K562 (cell line): Measurements from ENCODE around the gene DELE1. TPM values are rescaled to one million over a fixed set of nuclear protein-coding genes. Genes with fewer than 3 reads are reported as not detected.
A peak's percentile ranks its signal among the peaks of the same experiment; 100 is the strongest.

Experiments
- ATAC-seq: fragments of 200-7000 bp; cut with Tn5 transposase; 3 replicates; pipeline ENCODE4 v1.9.1; 2020; ENCODE audit warnings: moderate library complexity
- BruUV-seq: library from RNA; stranded (reverse); fragments of 400-500 nt; replicated peaks from 2 replicates; lab custom pipeline; 2021; lab: Mats Ljungman, UMichigan
- CTCF ChIA-PET: fragments of 300-600 bp; formaldehyde crosslinking; extraction: SDS; loops from one replicate; lab custom pipeline; 2021; ENCODE audit warnings: low intra/inter-chr PET ratio; lab: Yijun Ruan, JAX
- POLR2A ChIA-PET: fragments of 300-600, 350-650 bp; sonication (Branson Sonifier 250); formaldehyde crosslinking; extraction: SDS; loops from one replicate; lab custom pipeline; 2021; ENCODE audit warnings: antibody characterized with exemption, inconsistent platforms; lab: Yijun Ruan, JAX
- DNase-seq, 4 experiments: peaks; one replicate each; pipeline versions ENCODE4 v3.0.0 to v3.0.0-alpha.2; 2011 to 2018; ENCODE audit warnings: low spot score in 3 of 4, mixed read lengths in 3 of 4; ENCODE audit errors: extremely low read depth in 1 of 4
- FAIRE-seq: peaks from 2 replicates; lab custom pipeline; 2011; peaks lifted over from hg19 to GRCh38; lab: Jason Lieb, UNC
- H2AFZ ChIP-seq: 2 replicates; pipeline ENCODE4 v1.6.0; 2011; ENCODE audit warnings: low read depth, low read length, control low read depth, inconsistent platforms
- H3K27ac ChIP-seq: fragments of 200-600 bp; 3 replicates; pipeline ENCODE4 v1.8.0; 2011; ENCODE audit warnings: low read depth, mild to moderate bottlenecking, control low read depth, inconsistent platforms, low read length, moderate library complexity, mixed read lengths; ENCODE audit errors: extremely low read depth
- H3K27me3 ChIP-seq, 2 experiments: fragments of 300-600 bp in 1 of 2; 2 replicates in 1 of 2; 3 replicates in 1 of 2; pipeline versions ENCODE4 v1.6.0 to v1.8.0; 2011; ENCODE audit warnings: inconsistent platforms in 2 of 2, low read length in 2 of 2, mild to moderate bottlenecking in 1 of 2, mixed read lengths in 1 of 2, moderate library complexity in 1 of 2; ENCODE audit not compliant: control insufficient read depth in 2 of 2, insufficient read depth in 2 of 2
- H3K36me3 ChIP-seq: fragments of 300-600 bp; 3 replicates; pipeline ENCODE4 v1.8.0; 2011; ENCODE audit warnings: mild to moderate bottlenecking, low read length, inconsistent platforms; ENCODE audit not compliant: control insufficient read depth, insufficient read depth
- H3K4me1 ChIP-seq, 2 experiments: fragments of 200-600 bp in 1 of 2; replicated peaks in 1 of 2; 2 replicates in 1 of 2; 3 replicates in 1 of 2; pipeline versions ENCODE4 v1.5.1 to v1.8.0; 2011; ENCODE audit warnings: inconsistent platforms in 2 of 2, low read length in 2 of 2, mild to moderate bottlenecking in 1 of 2, mixed read lengths in 1 of 2, moderate library complexity in 1 of 2; ENCODE audit not compliant: control insufficient read depth in 2 of 2, insufficient read depth in 2 of 2
- H3K4me2 ChIP-seq: 2 replicates; pipeline ENCODE4 v1.6.1; 2011; ENCODE audit warnings: low read length, control low read depth, inconsistent platforms, mixed read lengths; ENCODE audit not compliant: insufficient read depth
- H3K4me3 ChIP-seq: fragments of 200-600 bp; sonication (generic), shearing (Covaris generic); 2 replicates; pipeline ENCODE4 v1.5.1; 2016; ENCODE audit warnings: control low read depth, inconsistent platforms
- H3K79me2 ChIP-seq: fragments of 200-600 bp; 3 replicates; pipeline ENCODE4 v1.8.0; 2011; ENCODE audit warnings: low read length, inconsistent platforms; ENCODE audit not compliant: control insufficient read depth, insufficient read depth
- H3K9ac ChIP-seq, 2 experiments: 2 replicates each; pipeline versions ENCODE4 v1.6.0 to v1.6.1; 2011; ENCODE audit warnings: low read depth in 2 of 2, low read length in 2 of 2, control low read depth in 1 of 2, inconsistent platforms in 1 of 2, mild to moderate bottlenecking in 1 of 2, mixed read lengths in 1 of 2; ENCODE audit not compliant: insufficient read depth in 1 of 2
- H3K9me1 ChIP-seq: one replicate; pipeline ENCODE4 v1.6.0; 2011; ENCODE audit warnings: inconsistent platforms, mild to moderate bottlenecking, low read length, moderate library complexity; ENCODE audit not compliant: control insufficient read depth, insufficient read depth
- H3K9me3 ChIP-seq: replicated peaks from 2 replicates; pipeline ENCODE4 v1.5.1; 2011; ENCODE audit warnings: low read depth, low read length, inconsistent platforms; ENCODE audit not compliant: control insufficient read depth, insufficient read depth
- H4K20me1 ChIP-seq: replicated peaks from 2 replicates; pipeline ENCODE4 v1.6.1; 2011; ENCODE audit warnings: low read length, inconsistent platforms, mixed read lengths; ENCODE audit not compliant: control insufficient read depth, insufficient read depth
- CTCF ChIP-seq, 3 experiments: IDR thresholded peaks in 2 of 3; conservative IDR thresholded peaks in 1 of 3; 2 replicates each; pipeline ENCODE4 v1.5.1; 2011 to 2012; ENCODE audit warnings: low read length in 3 of 3, mild to moderate bottlenecking in 3 of 3, control low read depth in 2 of 3, improper control_type of control experiment in 1 of 3, inconsistent platforms in 1 of 3, low read depth in 1 of 3, mixed read lengths in 1 of 3, moderate library complexity in 1 of 3; ENCODE audit not compliant: insufficient read depth in 2 of 3
- POLR2AphosphoS5 ChIP-seq: IDR thresholded peaks from 2 replicates; pipeline ENCODE4 v1.6.1; 2011; ENCODE audit warnings: mild to moderate bottlenecking, low read depth, low read length, moderate library complexity; ENCODE audit not compliant: control insufficient read depth, insufficient read depth
- RNF219 ChIP-seq: fragments of 250-450 bp; sonication (Bioruptor Pico); IDR thresholded peaks from 2 replicates; pipeline ENCODE4 v1.5.0; 2022; ENCODE audit warnings: mild to moderate bottlenecking
- ZNF41 ChIP-seq: fragments of 250-450 bp; sonication (Bioruptor Pico); conservative IDR thresholded peaks from 2 replicates; pipeline ENCODE4 v1.4.0; 2020; ENCODE audit warnings: mild to moderate bottlenecking
- ZNF655 ChIP-seq: fragments of 250-450 bp; sonication (Bioruptor Pico); IDR thresholded peaks from 2 replicates; pipeline ENCODE4 v1.5.0; 2021
- WGBS: fragments of 100-300 bp; shearing (Covaris generic); methylation state at CpG from one replicate; pipeline ENCODE4 v1.1.6; 2016; ENCODE audit warnings: low coverage, mixed read lengths; ENCODE audit not compliant: insufficient coverage; ENCODE audit errors: missing lambda C conversion rate; 5-methylcytosine and 5-hydroxymethylcytosine counted together
- in situ Hi-C: fragments of 300-500 bp; cut with MboI; formaldehyde crosslinking; loops from 4 replicates; pipeline ENCODE4 v1.15.0; 2018; ENCODE audit warnings: inconsistent platforms, mixed read lengths
- intact Hi-C: fragments of 100-400 bp; cut with micrococcal nuclease; formaldehyde crosslinking; loops from 2 replicates; pipeline ENCODE4 v1.14.2; 2022
- polyA plus RNA-seq, 8 experiments: library from polyadenylated mRNA; depleted of rRNA in 4 of 8; stranded (reverse) in 5 of 8; unstranded in 3 of 8; fragments of >200 nt; fragmentation: Nextera tagmentation in 2 of 8; fragmentation: Illumina TruSeq in 1 of 8; extraction: Ambion mirVana in 2 of 8; extraction: Trizol in 1 of 8; gene quantifications; 2 replicates each; pipeline versions ENCODE4 v1.2.1 to v1.2.3, GENCODE V29; 2011 to 2014; ENCODE audit warnings: inconsistent platforms in 1 of 8, missing spikeins in 1 of 8
- total RNA-seq, 7 experiments: library from RNA; depleted of rRNA in 6 of 7; stranded (reverse); fragments of >200 nt in 6 of 7; fragmentation: Illumina TruSeq in 2 of 7; extraction: Trizol in 2 of 7; gene quantifications; 2 replicates each; pipeline versions ENCODE4 v1.2.1 to v1.2.3, GENCODE V29; 2011 to 2021; ENCODE audit warnings: low replicate concordance in 1 of 7

DELE1 gene
- total and polyA plus RNA-seq, 9 of the 15 experiments (the other 6 are each of a cell fraction or from before 2014, with no cell fraction given) = 16.6 to 74.4 (median 49.8) TPM

- TF ChIP-seq POLR2AphosphoS5 (0 out of 2 replicates have a peak, but pooled peaks have one; percentile 9), ZNF655 (CRISPR knock-in tag) (no peak), RNF219 (no peak), ZNF41 (CRISPR knock-in tag) (no peak), CTCF (IDR thresholded peaks at IDR 0.05 in 2 of 3, conservative IDR thresholded peaks at IDR 0.05 in 1 of 3; ENCODE audit: insufficient read depth in 2 of 3, low read depth in 1 of 3, low read length in 3 of 3) (peak in 2 of 3 experiments; percentile 28 to 31; a peak in 2 of 6 replicates)
- TF ChIP-seq, all 486 proteins: peak for 2
- peak; percentile 89 for ATAC-seq
These were observed 17.1 kb downstream of the DELE1 start for GRCh38 chr5:141940695-141941271.

More at GRCh38 chr5:141940695-141941271, 17.1 kb downstream of the DELE1 start:
- Histone ChIP-seq H3K4me1 (peaks cover 0 to 8% of the 10 kb centered on the region in 2 experiments; a peak in 2 of 5 replicates), H3K4me3 (no peak overlapping the region), H3K36me3 (peaks cover 33% of the 10 kb centered on the region), H2AFZ (no peak overlapping the region), H3K27ac (no peak overlapping the region), H3K9ac (peak overlapping the region in 1 of 2 experiments; percentile 54; a peak in 1 of 4 replicates), H4K20me1 (0 out of 2 replicates have a peak, but pooled peaks cover 4% of the 10 kb centered on the region), H3K27me3 (peaks cover 10 to 11% of the 10 kb centered on the region in 2 experiments; a peak in 3 of 5 replicates), H3K9me3 (no peaks in the 10 kb centered on the region), H3K4me2 (no peak overlapping the region), H3K79me2 (no peaks in the 10 kb centered on the region), H3K9me1 (no peaks in the 10 kb centered on the region)
- CTCF ChIA-PET = interaction anchor here (0.6 kb wide), 1 partner anchor 25 kb away, joined by 4 read pairs; no protein-coding TSS in a partner anchor
- no TSS peak for BruUV-seq
- in situ Hi-C loops = no loop called here
- WGBS = 3% methylated on average over 6 of the region's 6 CpGs
- DNase-seq (peak; percentile 30 to 38 (median 34)), FAIRE-seq (no peak)
- intact Hi-C loops = no loop called here
- POLR2A ChIA-PET = interaction anchor here (0.6 to 2.4 kb wide), 5 partner anchors 17 to 167 kb away, joined by 3 to 10 read pairs (median 4); partner anchors contain the start of genes DELE1 and PCDH12
